B cell (primary cell): ENCODE measurements around the gene CASP8AP2. TPM values are rescaled to one million over a fixed set of nuclear protein-coding genes. Genes with fewer than 3 reads are reported as not detected.
"Not testable (repeated sequence)": the region's sequence is repeated elsewhere in the genome, so short reads cannot be mapped to it uniquely, and the experiment has no call there.

ENCODE experiments used
- ATAC-seq: fragments of 200-7000 bp; cut with Tn5 transposase; one replicate; pipeline ENCODE4 v1.10.0; 2021; ENCODE audit warnings: low read depth, mild to moderate bottlenecking, moderate number of reproducible peaks, moderate library complexity
- CTCF ChIA-PET: fragments of 350-600 bp; sonication (Branson Sonifier 250); formaldehyde crosslinking; loops from one replicate; lab custom pipeline; 2021; ENCODE audit warnings: antibody characterized with exemption, inconsistent platforms; lab: Charles Lee
- POLR2A ChIA-PET: fragments of 350-600 bp; sonication (Branson Sonifier 250); formaldehyde crosslinking; loops from one replicate; lab custom pipeline; 2021; ENCODE audit warnings: antibody characterized with exemption; lab: Charles Lee
- DNase-seq: peaks from one replicate; pipeline ENCODE4 v3.0.0; 2013
- H2AFZ ChIP-seq: 2 replicates; pipeline ENCODE4 v1.6.1; 2012; ENCODE audit warnings: mild to moderate bottlenecking, low read depth, low read length; ENCODE audit not compliant: insufficient read depth, poor library complexity, severe bottlenecking
- H3K27ac ChIP-seq, 2 donors: 1 replicate in 1 of 2; 2 replicates in 1 of 2; pipeline ENCODE4 v1.5.1; 2012 to 2013; ENCODE audit warnings: low read length in 2 of 2, mild to moderate bottlenecking in 2 of 2, moderate library complexity in 1 of 2
- H3K27me3 ChIP-seq, 4 experiments: fragments of 200-600 bp in 1 of 4; sonication (generic) in 1 of 4; replicated peaks in 1 of 4; 1 replicate in 2 of 4; 2 replicates in 2 of 4; pipeline versions ENCODE4 v1.6.1 to v1.7.0; 2013 to 2016; ENCODE audit warnings: low read length in 3 of 4, mild to moderate bottlenecking in 2 of 4, mixed read lengths in 1 of 4, moderate library complexity in 1 of 4; ENCODE audit not compliant: insufficient read depth in 4 of 4, control insufficient read depth in 3 of 4; ENCODE audit errors: control extremely low read depth in 1 of 4
- H3K36me3 ChIP-seq, 2 experiments: replicated peaks in 1 of 2; 1 replicate in 1 of 2; 2 replicates in 1 of 2; pipeline versions ENCODE4 v1.6.1 to v1.7.1; 2013; ENCODE audit warnings: low read length in 1 of 2; ENCODE audit not compliant: insufficient read depth in 2 of 2, control insufficient read depth in 1 of 2; ENCODE audit errors: control extremely low read depth in 1 of 2, extremely low read depth in 1 of 2
- H3K4me1 ChIP-seq, 2 donors: fragments of 200-600 bp in 1 of 2; sonication (generic) in 1 of 2; 1 replicate in 1 of 2; 2 replicates in 1 of 2; pipeline versions ENCODE4 v1.5.1 to v1.6.1; 2013 to 2017; ENCODE audit warnings: low read length in 2 of 2; ENCODE audit not compliant: control insufficient read depth in 2 of 2, insufficient read depth in 2 of 2
- H3K4me2 ChIP-seq: replicated peaks from 2 replicates; pipeline ENCODE3; 2012; ENCODE audit warnings: mild to moderate bottlenecking, low read depth, low read length; ENCODE audit not compliant: poor library complexity, severe bottlenecking
- H3K4me3 ChIP-seq, 5 experiments: fragments of 200-600 bp in 1 of 5; sonication (generic) in 1 of 5; 1 replicate in 3 of 5; 2 replicates in 2 of 5; pipeline versions ENCODE4 v1.5.1 to v1.7.0; 2011 to 2016; ENCODE audit warnings: low read length in 4 of 5, mild to moderate bottlenecking in 4 of 5, low read depth in 2 of 5, control low read depth in 1 of 5, moderate library complexity in 1 of 5; ENCODE audit not compliant: insufficient read depth in 1 of 5; ENCODE audit errors: control extremely low read depth in 1 of 5, extremely low read depth in 1 of 5
- H3K79me2 ChIP-seq: fragments of 200-600 bp; sonication (generic); one replicate; pipeline ENCODE4 v1.6.0; 2016; ENCODE audit warnings: low read length; ENCODE audit not compliant: control insufficient read depth, insufficient read depth
- H3K9ac ChIP-seq: fragments of 200-600 bp; sonication (generic); 2 replicates; pipeline ENCODE4 v1.6.1; 2017; ENCODE audit warnings: mild to moderate bottlenecking, low read length, moderate library complexity
- H3K9me3 ChIP-seq, 3 donors: one replicate each; pipeline versions ENCODE4 v1.6.1 to v1.7.1; 2013; ENCODE audit warnings: low read length in 2 of 3; ENCODE audit not compliant: control insufficient read depth in 2 of 3, insufficient read depth in 1 of 3; ENCODE audit errors: control extremely low read depth in 1 of 3
- H4K20me1 ChIP-seq: 2 replicates; pipeline ENCODE4 v1.6.0; 2012; ENCODE audit warnings: mild to moderate bottlenecking, low read length; ENCODE audit not compliant: insufficient read depth, control insufficient read depth, poor library complexity, severe bottlenecking
- H3K27ac Mint-ChIP-seq: one replicate; pipeline ENCODE4 v1.8.0; 2021; ENCODE audit warnings: mixed read lengths
- H3K27me3 Mint-ChIP-seq: one replicate; pipeline ENCODE4 v1.8.0; 2021; ENCODE audit warnings: mixed read lengths
- H3K4me1 Mint-ChIP-seq: one replicate; pipeline ENCODE4 v1.8.0; 2021; ENCODE audit warnings: mixed read lengths
- H3K4me3 Mint-ChIP-seq: one replicate; pipeline ENCODE4 v1.8.0; 2021; ENCODE audit warnings: mixed read lengths
- H3K9me3 Mint-ChIP-seq: one replicate; pipeline ENCODE4 v1.8.0; 2022; ENCODE audit warnings: mixed read lengths; ENCODE audit not compliant: insufficient read depth
- CTCF ChIP-seq: fragments of 200-600 bp; IDR thresholded peaks from one replicate; pipeline ENCODE4 v1.8.0; 2022; ENCODE audit warnings: antibody characterized with exemption, mild to moderate bottlenecking
- EZH2 ChIP-seq: IDR thresholded peaks from 2 replicates; pipeline ENCODE4 v1.6.1; 2012; ENCODE audit warnings: borderline replicate concordance, low read depth, mild to moderate bottlenecking, moderate library complexity, low read length; ENCODE audit not compliant: insufficient read depth, poor library complexity, severe bottlenecking
- WGBS: methylation state at CpG from one replicate; pipeline ENCODE4 v1.1.5; 2013; ENCODE audit warnings: missing lambda C conversion rate; ENCODE audit not compliant: insufficient coverage; 5-methylcytosine and 5-hydroxymethylcytosine counted together
- intact Hi-C: fragments of 100-400 bp; cut with micrococcal nuclease; formaldehyde crosslinking; loops from one replicate; pipeline ENCODE4 v1.10.0; 2022
- polyA plus RNA-seq: library from polyadenylated mRNA; depleted of rRNA; stranded (reverse); fragments of >200 nt; gene quantifications from 2 replicates; pipeline ENCODE4 v1.2.3, GENCODE V29; 2012
- total RNA-seq, 2 donors: library from RNA; stranded (reverse); fragments of 120-200 nt in 1 of 2; gene quantifications; 1 replicate in 1 of 2; 2 replicates in 1 of 2; pipeline versions ENCODE4 v1.2.3 to v1.2.4, GENCODE V29; 2013 to 2022

Gene CASP8AP2
- total and polyA plus RNA-seq, 2 donors (not counting 1 experiment from before 2014, with no cell fraction given), result 5.9 to 30.6 TPM

GRCh38 chr6:89892577-89892976 lies 62.9 kb downstream of the CASP8AP2 start:
- CTCF ChIA-PET, result interaction anchor here (0.7 kb wide), 1 partner anchor 1111 kb away, joined by 3 read pairs; no protein-coding TSS in a partner anchor

GRCh38 chr6:89894169-89894568 lies 64.5 kb downstream of the CASP8AP2 start, which contains the start of gene GJA10:
Gene GJA10, plus strand, starts transcription at chr6:89894469. Its CDS starts 0 bp downstream, at chr6:89894469.
- peaks cover 0 to 31% (median 25%) of the 10 kb centered on the region in 4 experiments for H3K27me3 ChIP-seq
- ChIA-PET POLR2A (no interaction called here), CTCF (interaction anchor here (0.6 kb wide), 1 partner anchor 527 kb away, joined by 3 read pairs; no protein-coding TSS in a partner anchor)
- no peaks in the 10 kb centered on the region for H3K79me2 ChIP-seq
- no peak within 1 kb of the TSS for H3K4me3 Mint-ChIP-seq
- H2AFZ ChIP-seq, result no peak within 1 kb of the TSS
- H3K9me3 Mint-ChIP-seq, result no peaks in the 10 kb centered on the region
- no peaks in the 10 kb centered on the region for H4K20me1 ChIP-seq
- TF ChIP-seq EZH2, result no peak
- TF ChIP-seq CTCF, result no peak
- peaks cover 54% of the 10 kb centered on the region for H3K27me3 Mint-ChIP-seq
- H3K4me2 ChIP-seq, result no peak within 1 kb of the TSS
- intact Hi-C loops, result no loop called here
- no peak within 1 kb of the TSS for H3K4me3 ChIP-seq
- H3K9me3 ChIP-seq, result no peaks in the 10 kb centered on the region
- ATAC-seq, result no peak
- H3K36me3 ChIP-seq, result no peaks in the 10 kb centered on the region
- DNase-seq, result no peak
- H3K27ac ChIP-seq, result no peak within 1 kb of the TSS
- WGBS, result no CpG with 5 or more reads among the region's 1 CpG
- no peak within 1 kb of the TSS for H3K9ac ChIP-seq
- no peak within 1 kb of the TSS for H3K27ac Mint-ChIP-seq
- peaks cover 7% of the 10 kb centered on the region for H3K4me1 Mint-ChIP-seq
- H3K4me1 ChIP-seq, result peaks cover 0 to 4% of the 10 kb centered on the region in 2 donors

More at GRCh38 chr6:89892577-89892976, 62.9 kb downstream of the CASP8AP2 start:
- H3K27ac Mint-ChIP-seq, H3K9me3 ChIP-seq, ATAC-seq, H3K4me3 ChIP-seq, H3K36me3 ChIP-seq, H3K79me2 ChIP-seq, DNase-seq, intact Hi-C loops, H3K9me3 Mint-ChIP-seq, H3K4me3 Mint-ChIP-seq, POLR2A ChIA-PET, H2AFZ ChIP-seq, H4K20me1 ChIP-seq, H3K4me1 Mint-ChIP-seq, H3K9ac ChIP-seq, H3K27ac ChIP-seq, H3K4me2 ChIP-seq, H3K4me1 ChIP-seq: not testable (repeated sequence)
- H3K27me3 ChIP-seq, result peaks cover 0 to 38% (median 31%) of the 10 kb centered on the region in 4 experiments
- TF ChIP-seq CTCF, result peak; percentile 7
- 96% methylated on average over 5 of the region's 8 CpGs for WGBS
- peaks cover 54% of the 10 kb centered on the region for H3K27me3 Mint-ChIP-seq
